Ovary (tissue), 9 donors: ENCODE measurements around the gene HOXA6. TPM values are rescaled to one million over a fixed set of nuclear protein-coding genes. Genes with fewer than 3 reads are reported as not detected.

Experiments used
- DNase-seq, 5 donors: peaks; one replicate each; pipeline ENCODE4 v3.0.0-alpha.2; 2019 to 2020
- H3K27ac ChIP-seq, 2 donors: fragments of 200-600 bp; one replicate each; pipeline versions ENCODE4 v1.5.1 to v1.8.0; 2019 to 2022
- H3K27me3 ChIP-seq: fragments of 200-600 bp; one replicate; pipeline ENCODE4 v1.8.0; 2022
- H3K36me3 ChIP-seq: fragments of 200-600 bp; sonication (generic); one replicate; pipeline ENCODE4 v1.5.1; 2019
- H3K4me1 ChIP-seq: one replicate; pipeline ENCODE4 v1.8.1; 2013; ENCODE audit warnings: mild to moderate bottlenecking, moderate library complexity; ENCODE audit not compliant: insufficient read depth
- H3K4me3 ChIP-seq: fragments of 200-600 bp; sonication (generic); one replicate; pipeline ENCODE4 v1.5.1; 2017
- H3K9me3 ChIP-seq, 2 donors: fragments of 200-600 bp in 1 of 2; sonication (generic) in 1 of 2; one replicate each; pipeline versions ENCODE4 v1.5.1 to v1.8.1; 2013 to 2019; ENCODE audit warnings: mild to moderate bottlenecking in 1 of 2, moderate library complexity in 1 of 2
- EP300 ChIP-seq: sonication (generic); formaldehyde crosslinking; IDR thresholded peaks from one replicate; pipeline ENCODE4 v1.6.1; 2017; ENCODE audit warnings: antibody characterized with exemption
- POLR2A ChIP-seq: fragments of 450-650 bp; IDR thresholded peaks from one replicate; pipeline ENCODE4 v1.6.1; 2017; ENCODE audit warnings: antibody characterized with exemption, mild to moderate bottlenecking, moderate library complexity
- WGBS, 3 donors: extraction: QIAGEN DNeasy Blood & Tissue Kit in 1 of 3; methylation state at CpG; one replicate each; pipeline versions ENCODE4 v1.1.5 to v1.1.7; 2013 to 2017; 5-methylcytosine and 5-hydroxymethylcytosine counted together
- intact Hi-C, 4 donors: fragments of 100-400 bp; cut with DNase I; formaldehyde crosslinking; loops; one replicate each; pipeline versions ENCODE4 v1.11.0 to v1.15.1; 2022 to 2023
- polyA plus RNA-seq, 2 donors: library from polyadenylated mRNA; stranded (reverse); fragments of 200-250 nt in 1 of 2; fragments of 350-450 nt in 1 of 2; fragmentation: Illumina TruSeq in 1 of 2; extraction: RNeasy Lipid Tissue Mini Kit (QIAGEN cat#74804) in 1 of 2; gene quantifications; one replicate each; pipeline ENCODE4 v1.2.3, GENCODE V29; 2013 to 2014
- total RNA-seq, 7 donors: library from RNA; depleted of rRNA in 2 of 7; stranded (reverse); fragments of >200 nt in 2 of 7; fragmentation: NEBNext Ultra II Directional in 3 of 7; extraction: Animal tissue kit (Norgen Biotek cat#: 25700) in 3 of 7; gene quantifications; one replicate each; pipeline versions ENCODE4 v1.1.0 to v1.2.4, GENCODE V29; 2016 to 2023
- TF ChIP-seq, protein P1 (sequence below), 3 donors: fragments of 450-650 bp in 2 of 3; fragments of 200-600 bp in 1 of 3; IDR thresholded peaks; one replicate each; pipeline versions ENCODE4 v1.5.1 to v1.8.0; 2016 to 2022; ENCODE audit warnings: antibody characterized with exemption in 3 of 3, mild to moderate bottlenecking in 1 of 3
- donor health status: DM: no; HTN: no; CAD: no; lungs with moderate emphysema.
- donor health status: DM: no; HTN: no; CAD: no.
- donor health status: Bipolar disorder and iron deficiency.
- donor health status: DM: yes; HTN: yes; CAD: no.
- donor health status: DM: no; HTN: no; CAD: no.
- donor health status: DM: yes; HTN: yes; CAD: no.

Gene HOXA6
- total and polyA plus RNA-seq, 9 donors = 0.29 to 4.2 (median 0.39) TPM; not detected in 1

DNA sequence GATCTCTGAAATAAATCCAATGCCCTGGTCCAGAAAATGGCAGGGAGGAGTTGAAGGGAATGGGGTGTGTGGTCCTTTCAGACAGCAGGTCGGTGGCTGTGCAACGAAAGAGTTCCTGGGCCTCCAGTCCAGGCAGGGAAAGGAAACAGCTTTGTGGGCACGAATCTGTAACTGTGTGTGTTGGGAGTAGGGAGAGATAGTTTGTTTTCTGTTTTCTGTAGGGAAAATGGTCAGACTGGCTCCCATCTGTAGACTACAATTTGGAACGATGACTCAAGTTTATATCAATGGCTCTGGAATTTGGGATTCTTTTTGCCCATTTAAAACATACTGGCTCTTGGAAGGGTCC, 20.3 kb upstream of the HOXA6 start:
- TF ChIP-seq EP300 = no peak
- TF ChIP-seq POLR2A = no peak
- TF ChIP-seq, protein P1, sequence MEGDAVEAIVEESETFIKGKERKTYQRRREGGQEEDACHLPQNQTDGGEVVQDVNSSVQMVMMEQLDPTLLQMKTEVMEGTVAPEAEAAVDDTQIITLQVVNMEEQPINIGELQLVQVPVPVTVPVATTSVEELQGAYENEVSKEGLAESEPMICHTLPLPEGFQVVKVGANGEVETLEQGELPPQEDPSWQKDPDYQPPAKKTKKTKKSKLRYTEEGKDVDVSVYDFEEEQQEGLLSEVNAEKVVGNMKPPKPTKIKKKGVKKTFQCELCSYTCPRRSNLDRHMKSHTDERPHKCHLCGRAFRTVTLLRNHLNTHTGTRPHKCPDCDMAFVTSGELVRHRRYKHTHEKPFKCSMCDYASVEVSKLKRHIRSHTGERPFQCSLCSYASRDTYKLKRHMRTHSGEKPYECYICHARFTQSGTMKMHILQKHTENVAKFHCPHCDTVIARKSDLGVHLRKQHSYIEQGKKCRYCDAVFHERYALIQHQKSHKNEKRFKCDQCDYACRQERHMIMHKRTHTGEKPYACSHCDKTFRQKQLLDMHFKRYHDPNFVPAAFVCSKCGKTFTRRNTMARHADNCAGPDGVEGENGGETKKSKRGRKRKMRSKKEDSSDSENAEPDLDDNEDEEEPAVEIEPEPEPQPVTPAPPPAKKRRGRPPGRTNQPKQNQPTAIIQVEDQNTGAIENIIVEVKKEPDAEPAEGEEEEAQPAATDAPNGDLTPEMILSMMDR (IDR thresholded peaks at IDR 0.05) = no peak
- no peak for DNase-seq
- Histone ChIP-seq H3K36me3 (no peaks in the 10 kb centered on the region), H3K27me3 (peaks cover 22% of the 10 kb centered on the region), H3K27ac (no peak overlapping the region), H3K9me3 (no peaks in the 10 kb centered on the region), H3K4me3 (peak overlapping the region; percentile 53), H3K4me1 (peaks cover 5% of the 10 kb centered on the region)
- WGBS, 3 donors = 53 to 57% (median 56%) methylated on average over 4 of the region's 4 CpGs
- intact Hi-C loops = loop anchor here in 3 of 4 donors (5.0 to 10.0 kb wide), 3 partner anchors 793 to 1283 kb away; no protein-coding TSS in a partner anchor

DNA sequence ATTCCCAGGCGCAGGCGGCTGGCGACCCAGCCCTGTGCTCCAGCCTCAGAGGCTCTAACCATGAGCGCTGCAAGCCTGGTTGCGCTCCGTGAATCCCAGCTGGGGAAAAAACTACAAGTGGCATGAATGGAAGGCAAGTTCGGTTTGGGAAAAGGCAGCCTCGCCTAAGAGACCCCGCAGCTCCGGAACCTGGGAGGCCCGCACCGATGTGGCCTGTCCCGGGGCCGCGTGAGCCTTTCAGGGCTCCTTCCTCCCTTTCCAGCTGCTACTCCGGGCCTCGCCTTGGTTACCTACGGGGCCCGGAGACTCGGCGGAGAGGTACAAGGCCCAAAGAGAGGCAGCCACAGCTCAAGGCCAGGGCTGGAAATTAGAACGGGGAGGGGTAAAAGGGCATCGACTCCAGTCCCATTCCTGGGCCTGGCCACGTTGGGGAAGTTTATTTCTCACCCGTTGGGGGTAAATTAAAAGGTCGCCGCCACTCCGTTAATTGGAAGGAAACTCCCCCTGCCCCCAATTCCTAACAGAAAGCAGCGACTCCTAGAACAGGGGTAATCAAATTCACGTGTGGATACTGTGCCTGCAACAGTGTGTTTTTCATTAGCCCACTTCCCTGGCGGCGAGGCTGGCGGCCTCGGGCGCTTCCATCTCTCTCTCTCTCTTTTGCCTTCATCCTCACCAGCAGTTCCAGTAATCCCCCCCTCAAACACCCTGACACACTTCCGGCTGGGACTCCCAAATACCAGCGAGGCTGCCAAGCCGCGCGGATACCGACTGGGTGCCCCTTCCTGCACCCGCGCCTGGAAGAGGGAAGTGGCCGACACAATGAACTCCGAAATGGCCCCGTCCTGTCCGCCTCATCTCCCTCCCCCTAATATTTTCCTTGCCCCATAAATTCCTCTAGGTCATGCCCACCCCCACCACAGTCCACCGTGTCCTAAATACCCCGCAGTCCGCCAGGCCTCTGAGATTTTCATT, 19.2 kb upstream of the HOXA6 start:
- Histone ChIP-seq H3K4me3 (peak overlapping the region; percentile 53), H3K4me1 (no peaks in the 10 kb centered on the region), H3K27ac (no peak overlapping the region), H3K9me3 (no peaks in the 10 kb centered on the region), H3K27me3 (peaks cover 22% of the 10 kb centered on the region), H3K36me3 (no peaks in the 10 kb centered on the region)
- 25 to 44% (median 30%) methylated on average over 50 of the region's 50 CpGs for WGBS, 3 donors
- intact Hi-C loops = loop anchor here in 3 of 4 donors (5.0 to 10.0 kb wide), 3 partner anchors 792 to 1282 kb away; no protein-coding TSS in a partner anchor
- no peak for DNase-seq
- no peak for TF ChIP-seq POLR2A
- TF ChIP-seq EP300 = no peak
- TF ChIP-seq, protein P1 (IDR thresholded peaks at IDR 0.05) = no peak

DNA sequence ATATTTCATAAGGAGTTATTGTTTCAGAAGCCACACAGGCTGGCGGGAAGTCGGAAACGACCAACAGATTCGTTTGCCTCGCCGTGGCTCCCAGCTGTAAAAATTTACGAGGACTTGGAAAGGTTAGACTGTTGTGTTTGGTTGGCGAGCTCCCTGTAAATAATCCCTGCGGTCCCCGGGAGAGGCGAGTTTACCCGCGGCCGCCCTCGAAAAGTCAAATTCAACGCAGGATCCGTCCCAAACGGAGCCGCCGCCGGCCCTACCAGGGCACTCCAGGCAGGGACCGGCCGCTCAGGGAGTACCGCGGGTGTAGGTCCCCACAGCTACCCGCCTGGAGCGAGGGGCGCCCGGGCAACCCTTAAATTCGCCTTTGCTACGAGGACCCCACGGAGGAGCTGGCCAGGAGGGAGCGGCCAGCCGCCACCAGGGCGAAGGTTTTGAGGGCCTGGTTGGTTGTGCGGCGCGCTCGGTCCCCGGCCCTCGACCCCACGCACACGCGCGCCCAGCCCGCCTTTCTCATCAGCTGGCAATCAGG, 18.5 kb upstream of the HOXA6 start:
- H3K4me3 ChIP-seq = peak overlapping the region; percentile 53
- H3K36me3 ChIP-seq = no peaks in the 10 kb centered on the region
- no peaks in the 10 kb centered on the region for H3K9me3 ChIP-seq
- peaks cover 22% of the 10 kb centered on the region for H3K27me3 ChIP-seq
- TF ChIP-seq EP300 (no peak), POLR2A (no peak)
- TF ChIP-seq, protein P1 (IDR thresholded peaks at IDR 0.05) = no peak
- H3K4me1 ChIP-seq = no peaks in the 10 kb centered on the region
- 6 to 18% (median 7%) methylated on average over 43 to 46 of the region's 46 CpGs for WGBS, 3 donors
- DNase-seq = no peak
- H3K27ac ChIP-seq = no peak overlapping the region
- intact Hi-C loops = loop anchor here in 3 of 4 donors (5.0 to 10.0 kb wide), 3 partner anchors 791 to 1281 kb away; no protein-coding TSS in a partner anchor

DNA sequence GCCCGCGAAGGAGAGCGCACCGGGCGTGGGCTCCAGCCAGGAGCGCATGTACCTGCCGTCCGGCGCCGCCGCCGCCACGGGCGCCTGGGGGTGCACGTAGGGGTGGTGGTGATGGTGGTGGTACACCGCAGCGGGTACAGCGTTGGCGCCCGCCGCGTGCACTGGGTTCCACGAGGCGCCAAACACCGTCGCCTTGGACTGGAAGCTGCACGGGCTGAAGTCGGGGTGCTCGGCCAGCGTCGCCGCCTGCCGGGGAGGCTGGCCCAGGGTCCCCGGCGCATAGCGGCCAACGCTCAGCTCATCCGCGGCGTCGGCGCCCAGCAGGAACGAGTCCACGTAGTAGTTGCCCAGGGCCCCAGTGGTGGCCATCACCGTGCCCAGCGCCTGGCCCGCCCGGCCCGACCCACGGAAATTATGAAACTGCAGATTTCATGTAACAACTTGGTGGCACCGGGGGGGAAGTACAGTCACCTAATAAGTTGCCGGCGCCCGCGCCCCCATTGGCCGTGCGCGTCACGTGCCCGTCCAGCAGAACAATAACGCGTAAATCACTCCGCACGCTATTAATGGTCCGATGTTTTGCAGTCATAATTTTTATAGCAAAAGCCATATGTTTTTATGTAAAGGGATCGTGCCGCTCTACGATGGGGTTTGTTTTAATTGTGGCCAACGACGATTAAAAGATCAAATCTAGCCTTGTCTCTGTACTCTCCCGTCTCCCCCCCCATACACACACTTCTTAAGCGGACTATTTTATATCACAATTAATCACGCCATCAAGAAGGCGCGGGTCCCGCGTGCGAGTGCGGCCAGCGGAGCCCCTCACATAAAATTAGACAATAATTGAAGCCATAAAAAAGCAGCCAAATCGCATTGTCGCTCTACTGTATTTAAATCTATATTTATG, 17.8 kb upstream of the HOXA6 start, which contains the start of gene HOXA9:
HOXA9 (minus strand) TSS at position 449 of the 907 bp plus-strand sequence; CDS start at position 369, 80 bp downstream.
- H3K27me3 ChIP-seq = peaks cover 18% of the 10 kb centered on the region

More for the DNA sequence above, 17.8 kb upstream of the HOXA6 start, which contains the start of gene HOXA9:
- TF ChIP-seq, protein P1 (IDR thresholded peaks at IDR 0.05) = no peak
- TF ChIP-seq EP300 (no peak), POLR2A (no peak)
- Histone ChIP-seq H3K4me3 (peak within 1 kb of the TSS; percentile 53), H3K9me3 (no peaks in the 10 kb centered on the region), H3K4me1 (peaks cover 2% of the 10 kb centered on the region), H3K27ac (no peak within 1 kb of the TSS), H3K36me3 (no peaks in the 10 kb centered on the region)
- no peak for DNase-seq
- intact Hi-C loops = loop anchor here in 3 of 4 donors (5.0 to 10.0 kb wide), 3 partner anchors 791 to 1281 kb away; no protein-coding TSS in a partner anchor
- 4 to 5% (median 5%) methylated on average over 75 to 82 of the region's 82 CpGs for WGBS, 3 donors
